IPS-18c (cell line): ENCODE results near the gene ETV7.

Experiments used
- H3K4me3 ChIP-seq: 2 replicates; pipeline ENCODE4 v1.7.0; 2013; ENCODE audit warnings: low read depth, mild to moderate bottlenecking, low read length, moderate library complexity; ENCODE audit not compliant: insufficient read depth
- H3K9me3 ChIP-seq: one replicate; pipeline ENCODE4 v1.6.1; 2013; ENCODE audit warnings: mild to moderate bottlenecking, low read length, moderate library complexity; ENCODE audit not compliant: control insufficient read depth, insufficient read depth

The ETV7 gene

DNA sequence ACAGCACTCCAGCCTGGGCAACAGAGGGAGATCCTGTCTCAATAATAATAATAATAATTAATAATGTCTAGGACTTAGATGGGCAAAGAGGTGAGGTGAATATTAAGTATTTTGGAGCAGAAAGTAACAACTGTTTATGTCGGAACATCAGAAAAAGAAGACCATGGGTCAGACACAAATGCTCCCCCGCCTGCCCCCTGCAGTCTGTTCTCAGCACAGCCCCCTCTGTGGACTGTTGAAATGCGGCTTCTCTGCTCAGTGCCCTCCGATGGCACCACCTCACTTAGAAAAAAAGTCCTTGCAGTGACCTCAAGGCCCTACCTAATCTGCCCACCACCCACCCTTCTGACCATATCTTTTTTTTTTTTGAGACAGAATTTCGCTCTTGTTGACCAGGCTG lies 5.2 kb upstream of the ETV7 start:
- H3K4me3 ChIP-seq = no peak overlapping the region

DNA sequence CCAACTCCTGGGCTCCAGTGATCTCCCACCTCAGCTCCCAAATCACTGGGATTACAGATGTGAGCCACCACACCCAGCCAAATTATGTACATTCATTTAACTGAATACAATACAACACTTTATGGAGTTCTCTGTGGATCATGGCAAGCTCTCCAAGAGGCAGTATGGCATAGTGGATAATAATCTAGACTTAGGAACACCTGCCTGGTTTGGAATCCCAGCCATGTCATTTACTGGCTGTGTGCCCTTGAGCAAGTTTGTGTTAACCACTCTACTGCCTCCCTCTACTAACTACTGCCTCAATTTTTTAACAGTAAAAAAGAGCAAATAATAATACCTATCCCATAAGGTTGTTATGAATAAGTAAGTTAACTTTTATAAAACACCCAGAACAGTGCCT lies 1.9 kb upstream of the ETV7 start:
- Histone ChIP-seq H3K4me3 (no peak overlapping the region), H3K9me3 (no peaks in the 10 kb centered on the region)

More for the DNA sequence above, 5.2 kb upstream of the ETV7 start:
- no peaks in the 10 kb centered on the region for H3K9me3 ChIP-seq

DNA sequence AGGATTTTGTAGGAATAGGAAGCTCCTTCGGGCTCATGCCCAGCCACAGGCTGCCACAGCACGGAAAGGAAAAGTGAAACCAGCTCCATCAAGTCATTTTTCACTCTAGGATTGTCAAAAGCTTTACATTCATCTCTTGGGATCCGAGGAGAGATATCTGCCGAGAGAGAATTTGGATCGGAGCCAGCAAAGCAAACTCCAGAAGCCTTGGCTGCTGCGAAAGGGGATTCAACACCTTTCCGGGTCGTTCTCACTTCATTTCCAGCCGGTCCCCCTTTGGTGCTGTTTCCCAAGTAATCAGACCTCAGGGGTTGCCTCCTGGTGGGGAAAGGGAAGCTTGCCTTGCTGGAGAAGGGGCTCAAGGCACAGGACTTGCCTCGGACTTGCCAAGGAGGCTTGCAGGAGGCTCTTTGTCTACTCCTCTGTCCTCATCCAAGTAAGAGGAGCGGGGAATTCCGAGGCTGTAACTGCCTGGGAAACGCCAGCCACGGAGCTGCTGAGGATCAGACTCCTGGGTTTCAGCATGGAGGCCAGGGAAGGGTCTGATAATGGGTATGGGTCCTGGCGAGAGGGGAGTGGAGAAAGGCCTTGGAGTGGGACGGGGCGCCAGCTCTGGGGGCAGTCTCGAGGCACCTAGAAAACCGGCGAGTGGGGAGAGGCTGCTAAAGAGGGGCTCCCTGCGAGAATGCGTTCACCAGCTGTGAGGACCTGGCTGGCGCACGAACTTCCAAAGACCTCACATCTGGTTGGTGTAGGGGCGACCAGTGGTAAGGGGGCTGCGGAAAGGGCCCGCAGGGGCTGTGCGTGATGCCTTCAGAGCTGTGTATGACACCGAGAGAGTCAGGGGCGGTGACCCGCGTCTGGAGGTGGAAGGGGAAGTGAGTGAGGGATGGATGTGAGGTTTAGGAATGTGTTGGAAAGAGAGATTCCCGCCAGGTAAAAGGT lies 702 bp downstream of the ETV7 start:
- no peaks in the 10 kb centered on the region for H3K9me3 ChIP-seq
- peak overlapping the region; percentile 76 for H3K4me3 ChIP-seq

DNA sequence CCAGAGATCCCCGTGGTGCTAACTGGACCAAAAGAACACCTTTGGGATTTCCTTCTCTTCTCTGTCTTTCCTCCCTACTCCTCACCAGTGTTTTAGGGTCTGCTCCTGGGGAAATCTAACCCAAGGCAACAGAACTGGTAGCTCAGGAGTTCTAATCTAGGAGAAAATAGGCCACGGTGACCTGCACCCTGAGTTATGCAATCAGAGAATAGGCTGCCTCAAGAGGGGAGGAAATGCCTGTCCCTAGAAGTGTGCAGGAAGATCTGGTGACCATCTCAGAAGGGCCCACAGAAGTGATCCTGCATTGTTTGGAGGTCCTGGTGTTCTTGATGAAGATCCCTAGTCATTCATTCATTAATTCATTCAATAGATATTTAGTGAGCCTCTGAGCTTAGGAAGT lies 3.4 kb downstream of the ETV7 start:
- Histone ChIP-seq H3K9me3 (no peaks in the 10 kb centered on the region), H3K4me3 (no peak overlapping the region)

DNA sequence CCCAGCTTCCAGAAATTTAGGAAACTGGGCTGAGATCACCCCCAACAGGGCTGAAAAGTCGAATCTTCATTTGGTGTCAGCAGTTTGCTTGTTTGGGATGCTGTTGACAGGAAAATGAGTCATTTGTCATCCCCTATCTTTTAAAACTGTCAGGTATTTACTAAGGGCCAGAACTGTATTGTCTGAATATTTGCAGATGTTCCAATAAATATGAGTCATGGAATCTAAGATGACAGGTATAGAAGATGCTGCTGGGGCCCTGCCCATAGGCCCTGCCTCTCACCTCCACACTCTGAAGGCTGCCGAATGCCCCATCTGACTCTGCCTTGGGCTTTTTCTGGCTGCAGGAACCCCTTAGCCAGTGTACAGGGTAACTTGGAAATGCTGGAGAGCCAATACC lies 3.9 kb downstream of the ETV7 start:
- Histone ChIP-seq H3K4me3 (no peak overlapping the region), H3K9me3 (no peaks in the 10 kb centered on the region)

DNA sequence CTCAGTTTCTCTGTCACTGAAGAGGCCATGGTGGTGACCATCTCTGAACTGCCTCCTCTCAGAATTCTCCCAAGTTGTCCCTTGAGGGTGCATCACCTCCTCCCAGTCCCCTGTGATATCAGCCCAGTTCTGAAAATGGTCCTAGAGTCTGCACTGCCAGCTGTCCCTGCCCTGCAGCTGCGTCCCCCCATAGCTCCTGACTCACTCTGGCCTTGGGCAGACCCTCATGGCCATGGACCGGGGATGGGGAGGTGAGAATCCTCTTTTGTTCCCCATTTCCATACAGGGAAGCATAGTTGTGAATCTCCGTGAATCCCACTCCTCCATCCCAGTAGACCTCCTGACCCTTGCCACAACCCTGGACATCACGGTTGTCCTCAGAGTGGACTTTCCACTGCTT lies 4.5 kb downstream of the ETV7 start:
- no peaks in the 10 kb centered on the region for H3K9me3 ChIP-seq

DNA sequence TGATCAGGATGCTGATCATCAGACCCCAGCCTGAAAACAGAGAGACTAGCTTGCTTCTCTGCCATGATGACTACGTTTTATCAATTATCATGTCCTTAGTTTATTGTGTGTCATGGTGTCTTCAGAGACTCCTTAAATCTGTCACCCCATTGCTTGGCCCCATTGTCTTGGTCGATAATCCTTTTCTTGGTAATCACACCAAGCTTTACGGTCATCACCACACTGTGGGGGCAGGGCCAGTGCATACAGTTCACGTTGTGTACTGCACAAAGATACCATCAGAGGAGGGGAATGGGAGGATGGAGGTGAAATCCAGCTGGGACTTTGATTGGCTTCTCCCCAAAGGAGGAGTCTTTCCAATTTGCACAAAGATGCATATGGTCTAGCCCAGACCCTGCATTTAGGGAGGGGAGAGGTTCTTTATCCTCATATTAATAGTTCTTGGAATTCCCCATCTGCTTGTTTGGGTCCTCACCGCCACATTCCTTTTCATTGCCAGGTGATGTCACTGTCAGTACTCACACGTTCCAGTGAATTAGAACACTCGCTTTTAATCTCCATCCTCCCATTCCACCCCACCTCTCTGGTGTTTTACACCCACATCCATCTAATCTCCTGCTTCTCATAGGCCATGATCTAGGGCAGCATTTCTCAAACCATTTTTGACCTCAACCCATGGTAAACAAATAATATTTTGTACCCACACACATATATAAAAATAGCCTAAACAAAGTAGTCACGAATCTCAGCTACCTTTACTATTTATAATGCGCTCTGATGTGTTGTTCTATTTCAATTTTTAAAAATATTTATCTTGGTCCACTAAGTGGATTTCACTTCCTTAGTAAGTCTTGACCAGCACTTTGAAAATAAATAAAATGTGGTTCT lies 5.7 kb downstream of the ETV7 start:
- Histone ChIP-seq H3K4me3 (no peak overlapping the region), H3K9me3 (no peaks in the 10 kb centered on the region)

More for the DNA sequence above, 4.5 kb downstream of the ETV7 start:
- H3K4me3 ChIP-seq = no peak overlapping the region

DNA sequence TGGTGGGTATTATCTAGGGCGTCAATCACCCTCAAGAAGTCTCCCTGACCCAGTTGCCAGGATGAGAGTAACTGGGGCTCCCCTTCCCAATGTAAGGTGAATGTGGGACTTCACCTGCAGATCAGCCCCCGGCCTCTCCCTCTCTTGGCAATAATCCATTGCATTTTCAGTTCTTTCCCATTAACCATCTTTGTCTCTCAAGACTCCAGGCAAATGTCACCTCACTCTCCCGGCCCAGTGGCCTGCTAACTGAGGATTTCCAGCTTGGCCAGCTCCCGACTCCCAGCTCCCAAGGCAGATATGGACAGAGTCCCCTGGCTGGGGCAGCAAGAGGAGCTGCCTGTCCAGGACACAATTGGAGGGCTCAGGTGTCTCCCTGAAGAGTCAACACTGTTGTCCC lies 7.3 kb downstream of the ETV7 start:
- Histone ChIP-seq H3K9me3 (no peaks in the 10 kb centered on the region), H3K4me3 (no peak overlapping the region)

DNA sequence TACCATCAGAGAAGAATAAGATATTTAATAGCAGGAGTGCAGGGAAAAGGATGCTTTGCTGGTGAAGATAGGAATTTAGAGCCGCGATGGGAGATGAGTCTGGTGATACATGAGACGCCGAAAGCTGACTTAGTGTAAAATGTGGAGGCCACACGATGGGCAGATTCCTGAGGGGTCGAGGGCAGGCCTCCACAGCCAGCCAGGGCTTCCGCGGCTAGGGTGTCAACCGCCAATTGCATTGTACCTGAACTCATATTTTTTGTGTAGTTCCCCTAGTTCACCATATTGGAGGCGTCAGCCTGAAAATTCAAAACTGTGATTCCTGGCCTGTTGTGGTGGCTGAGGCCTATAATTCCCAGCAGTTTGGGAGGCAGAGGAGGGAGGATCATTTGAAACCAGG lies 8.5 kb downstream of the ETV7 start:
- Histone ChIP-seq H3K9me3 (no peaks in the 10 kb centered on the region), H3K4me3 (no peak overlapping the region)

DNA sequence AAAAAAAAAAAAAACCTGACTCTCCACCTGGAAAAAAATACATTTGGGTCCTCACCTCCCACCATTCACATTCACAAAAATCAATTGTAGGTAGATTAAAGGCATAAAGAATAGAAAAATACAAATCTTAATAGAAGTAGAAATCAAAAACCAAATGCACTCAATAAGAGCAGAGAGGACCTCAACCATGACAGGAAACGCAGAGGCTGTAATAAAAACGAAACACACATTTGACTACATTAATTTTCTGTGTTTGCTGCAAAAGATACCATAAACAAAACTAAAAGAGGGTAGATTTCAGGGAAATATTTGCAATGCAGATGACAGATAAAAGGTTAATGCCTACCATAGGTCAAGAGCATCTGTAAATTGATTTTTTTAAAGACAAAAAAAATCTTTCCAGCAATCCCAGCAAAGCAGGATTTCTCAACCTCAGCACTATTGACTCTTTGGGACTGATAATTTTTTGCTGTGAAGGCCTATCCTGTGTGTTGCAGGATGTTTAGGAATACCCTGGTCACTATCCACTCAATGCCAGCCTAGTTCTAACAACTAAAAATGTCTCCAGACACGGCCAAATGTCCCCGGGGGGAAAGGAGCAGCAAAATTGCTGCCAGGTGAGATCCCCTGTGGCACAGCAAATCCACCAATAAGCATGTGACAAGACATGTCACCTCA lies 9.1 kb downstream of the ETV7 start:
- H3K9me3 ChIP-seq = no peaks in the 10 kb centered on the region
- H3K4me3 ChIP-seq = no peak overlapping the region

DNA sequence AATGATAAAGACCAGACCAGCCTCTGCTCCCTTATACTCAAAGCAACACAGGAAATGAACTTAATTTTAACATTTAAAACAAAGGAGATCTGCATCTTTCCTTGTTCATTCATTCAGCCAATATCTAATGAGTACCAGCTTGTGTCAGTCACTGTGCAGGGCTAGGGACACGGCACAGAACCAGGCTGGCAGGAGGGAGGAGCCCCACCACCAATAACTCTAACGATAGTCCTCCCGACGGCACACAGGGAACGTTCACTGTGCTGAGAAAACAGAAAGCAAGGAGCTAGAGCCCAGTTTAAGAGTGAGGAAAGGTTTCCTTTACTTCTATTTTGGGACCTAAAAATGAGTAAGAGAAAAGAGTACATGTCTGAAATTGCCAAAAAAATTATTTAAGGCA lies 9.9 kb downstream of the ETV7 start:
- Histone ChIP-seq H3K4me3 (no peak overlapping the region), H3K9me3 (no peaks in the 10 kb centered on the region)

DNA sequence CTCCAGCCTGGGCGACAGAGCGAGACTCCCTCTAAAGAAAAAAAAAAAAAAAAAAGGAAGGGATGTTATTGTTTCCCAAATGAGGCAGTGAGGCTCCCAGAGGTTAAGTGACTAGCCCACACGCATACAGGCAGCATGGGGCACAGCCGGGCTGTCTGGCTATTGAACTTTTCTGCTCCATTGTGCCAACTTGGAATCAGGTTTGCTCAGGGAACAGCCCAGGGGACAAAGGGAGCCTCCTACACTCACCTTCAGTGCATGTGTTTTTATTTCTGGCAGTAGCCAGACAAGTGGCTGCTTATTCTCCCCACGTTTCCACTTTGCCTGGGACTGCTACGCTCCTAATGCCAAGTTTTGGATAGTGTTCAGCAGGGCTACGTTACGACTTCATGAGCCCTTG lies 10.7 kb downstream of the ETV7 start:
- Histone ChIP-seq H3K4me3 (no peak overlapping the region), H3K9me3 (peaks cover 4% of the 10 kb centered on the region)

DNA sequence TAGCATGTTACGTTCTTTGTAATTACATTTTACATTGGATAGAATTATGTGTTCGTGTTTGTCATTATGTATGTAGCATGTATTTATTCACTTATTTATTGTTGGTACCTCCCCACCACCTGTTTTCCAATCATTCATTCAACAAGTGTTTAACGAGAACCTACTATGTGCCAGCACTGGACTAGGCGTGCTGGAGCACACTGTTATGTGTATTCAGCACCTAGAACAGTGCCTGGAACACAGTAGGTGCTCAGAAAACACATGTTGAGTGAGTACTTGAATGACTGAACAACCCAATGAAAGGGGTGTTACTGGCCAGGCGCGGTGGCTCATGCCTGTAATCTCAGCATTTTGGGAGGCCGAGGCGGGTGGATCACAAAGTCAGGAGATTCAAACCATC lies 11.3 kb downstream of the ETV7 start:
- Histone ChIP-seq H3K9me3 (peaks cover 4% of the 10 kb centered on the region), H3K4me3 (no peak overlapping the region)

DNA sequence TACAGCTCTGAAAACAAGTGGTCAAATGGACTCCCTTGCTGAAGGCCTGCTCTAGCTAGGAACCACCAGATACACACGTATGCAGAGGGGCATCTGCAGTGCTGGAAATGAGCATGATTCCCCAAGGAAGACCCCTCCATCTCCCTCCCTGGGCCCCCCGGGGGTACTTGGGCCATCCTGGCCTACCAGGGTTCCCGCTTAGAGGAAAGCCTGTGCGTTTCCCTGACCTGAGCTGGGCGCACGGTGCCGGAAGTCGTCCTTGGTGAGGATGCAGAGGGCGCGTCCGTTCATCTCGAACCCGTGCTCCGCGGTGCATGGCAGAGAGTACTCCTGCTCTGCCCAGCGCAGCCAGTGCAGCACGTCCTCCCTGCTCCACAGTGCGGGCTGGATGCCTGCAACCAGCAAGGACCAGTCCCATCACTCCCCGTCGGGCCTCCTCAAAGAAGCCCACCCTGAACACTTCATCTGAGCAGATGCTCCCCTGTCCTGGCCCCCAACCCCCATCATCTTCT lies 11.8 kb downstream of the ETV7 start:
- peaks cover 4% of the 10 kb centered on the region for H3K9me3 ChIP-seq
- no peak overlapping the region for H3K4me3 ChIP-seq

DNA sequence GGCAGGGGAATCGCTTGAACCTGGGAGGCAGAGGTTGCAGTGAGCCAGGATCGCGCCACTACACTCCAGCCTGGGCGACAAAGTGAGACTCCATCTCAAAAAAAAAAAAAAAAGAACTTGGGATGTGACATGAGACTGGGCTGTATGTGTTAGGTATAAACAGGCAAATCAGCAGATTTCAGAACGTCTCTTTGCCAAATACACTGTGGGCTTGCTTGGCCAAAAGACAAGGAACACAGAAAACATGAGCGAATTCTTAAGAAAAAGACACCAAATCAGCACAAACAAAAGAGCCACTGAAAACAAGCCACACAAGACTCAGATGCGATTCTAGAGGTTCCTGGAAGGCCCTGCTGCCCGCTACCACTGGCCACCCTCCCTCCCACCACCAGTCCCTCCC lies 12.5 kb downstream of the ETV7 start:
- H3K9me3 ChIP-seq = peaks cover 4% of the 10 kb centered on the region
- no peak overlapping the region for H3K4me3 ChIP-seq

DNA sequence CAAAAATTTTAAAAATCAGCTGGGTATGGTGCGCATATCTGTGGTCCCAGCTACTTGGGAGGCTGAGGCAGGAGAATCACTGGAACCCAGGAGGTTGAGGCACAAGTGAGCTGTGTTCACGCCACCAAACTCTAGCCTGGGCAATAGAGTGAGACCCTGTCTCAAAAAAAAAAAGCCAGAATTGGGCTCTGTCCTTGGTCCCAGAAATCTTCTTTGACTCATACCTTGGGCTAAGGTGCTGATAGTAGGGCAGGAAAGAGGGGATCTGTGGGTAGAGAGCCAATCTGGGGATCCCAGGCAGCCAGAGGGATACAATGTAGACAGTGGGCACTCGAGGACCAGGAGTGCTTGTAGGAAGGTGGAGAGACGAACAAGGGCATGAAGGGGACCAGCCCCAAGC lies 13.3 kb downstream of the ETV7 start:
- peaks cover 4% of the 10 kb centered on the region for H3K9me3 ChIP-seq
- no peak overlapping the region for H3K4me3 ChIP-seq

DNA sequence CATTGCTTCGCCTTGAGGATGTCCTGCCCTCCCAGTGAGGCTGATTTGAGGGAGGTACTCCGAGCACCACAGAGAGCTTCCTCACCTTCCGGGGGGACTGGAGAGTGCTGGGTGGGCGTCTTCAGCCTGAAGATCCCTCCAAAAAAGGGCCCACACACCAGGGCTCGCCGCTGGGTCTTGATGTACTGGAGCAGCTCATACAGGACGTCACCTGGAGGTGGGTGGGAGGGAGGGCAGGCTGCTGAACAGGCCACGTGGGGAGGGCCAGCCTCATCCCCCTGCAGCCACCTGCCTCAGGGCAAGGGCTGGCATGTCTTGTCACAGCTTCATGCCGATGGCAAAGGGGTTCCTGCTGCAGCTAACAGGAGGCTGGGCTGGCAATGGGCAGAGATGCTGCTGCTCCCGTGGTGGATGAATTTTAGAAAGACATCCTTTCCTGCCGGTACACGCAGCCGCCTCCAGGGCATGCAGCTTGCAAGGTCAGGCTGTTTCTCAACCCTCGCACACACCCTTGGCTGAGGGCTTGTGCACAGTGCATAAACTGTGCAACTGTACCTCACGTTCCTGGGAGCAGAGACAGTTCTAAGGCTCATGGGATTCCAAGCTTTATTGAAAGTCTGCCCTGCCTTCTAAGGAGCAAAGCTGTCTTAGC lies 14.0 kb downstream of the ETV7 start:
- Histone ChIP-seq H3K4me3 (no peak overlapping the region), H3K9me3 (peaks cover 4% of the 10 kb centered on the region)
